Measurements from ENCODE around the gene MYRIP. TPM values are rescaled to one million over a fixed set of nuclear protein-coding genes. Genes with fewer than 3 reads are reported as not detected.
A peak's percentile ranks its signal among the peaks of the same experiment; 100 is the strongest.

MYRIP gene
- total and polyA plus RNA-seq, 2 of the 4 experiments (the other 2 are of a cell fraction) = not detected

DNA sequence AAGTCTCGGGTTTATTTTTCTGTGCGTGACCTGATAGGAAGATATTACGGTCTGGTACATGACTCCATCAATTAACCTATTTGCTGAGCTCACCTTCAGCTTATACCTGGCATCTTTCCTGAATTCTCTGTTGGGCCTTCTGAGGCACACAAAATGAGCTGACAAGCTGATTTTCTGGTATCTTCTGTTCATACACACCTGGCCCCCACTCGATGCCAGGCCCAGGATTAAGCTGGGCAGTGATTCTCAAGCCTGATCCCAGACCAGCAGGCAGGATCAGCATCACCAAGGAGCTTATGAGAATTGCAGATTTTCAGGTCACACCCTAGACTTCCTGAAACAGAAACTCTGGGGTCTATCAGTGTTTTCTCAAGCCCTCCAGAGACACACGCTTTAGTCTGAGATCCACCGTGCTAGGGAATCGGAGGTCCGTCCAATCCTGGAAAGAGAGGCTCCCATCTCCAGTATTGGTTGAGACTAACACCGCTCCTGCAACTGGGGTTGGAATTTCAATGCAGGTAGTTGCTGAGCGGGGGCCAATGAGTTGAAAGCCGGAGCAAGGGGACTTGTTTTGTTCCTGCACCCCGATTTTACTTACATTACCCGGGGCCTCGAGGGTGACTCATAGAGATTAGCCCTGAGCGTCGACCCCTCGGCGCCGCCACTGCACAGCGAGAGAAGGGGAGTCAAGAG, 499.5 kb downstream of the MYRIP start:
- in situ Hi-C loops (cut with MboI; ENCODE audit: low sequenced_read_pairs) = no loop called here
- H3K27ac ChIP-seq (ENCODE audit: insufficient read depth, low read length) = peak overlapping the region; percentile 66
- CTCF ChIA-PET = interaction anchor here (0.5 to 2.0 kb wide), 4 partner anchors 9 to 949 kb away, joined by 3 to 7 read pairs (median 4); no protein-coding TSS in a partner anchor
- TF ChIP-seq MAZ (IDR thresholded peaks at IDR 0.05; ENCODE audit: borderline replicate concordance, low read depth, low read length) (no peak), POLR2A (IDR thresholded peaks at IDR 0.05; ENCODE audit: low read depth, low read length) (no peak), RAD21 (IDR thresholded peaks at IDR 0.05; ENCODE audit: low read length) (no peak), FOS (IDR thresholded peaks at IDR 0.05; ENCODE audit: low read depth, low read length) (no peak), CEBPB (IDR thresholded peaks at IDR 0.05; ENCODE audit: low read depth, low read length) (no peak), RCOR1 (IDR thresholded peaks at IDR 0.05; ENCODE audit: insufficient replicate concordance, low read length) (no peak), MXI1 (IDR thresholded peaks at IDR 0.05; ENCODE audit: borderline replicate concordance, low read depth, low read length) (no peak), RFX5 (IDR thresholded peaks at IDR 0.05; ENCODE audit: low read depth, low read length) (no peak), SMC3 (IDR thresholded peaks at IDR 0.05; ENCODE audit: low read depth, low read length) (no peak), BHLHE40 (IDR thresholded peaks at IDR 0.05; ENCODE audit: low read depth, low read length) (no peak), NFE2L2 (IDR thresholded peaks at IDR 0.05; ENCODE audit: low read depth, low read length) (no peak), MAFK (IDR thresholded peaks at IDR 0.05; ENCODE audit: low read depth, low read length) (no peak), CHD1 (IDR thresholded peaks at IDR 0.05; ENCODE audit: low read depth, low read length) (no peak)
- TF ChIP-seq, protein P1, sequence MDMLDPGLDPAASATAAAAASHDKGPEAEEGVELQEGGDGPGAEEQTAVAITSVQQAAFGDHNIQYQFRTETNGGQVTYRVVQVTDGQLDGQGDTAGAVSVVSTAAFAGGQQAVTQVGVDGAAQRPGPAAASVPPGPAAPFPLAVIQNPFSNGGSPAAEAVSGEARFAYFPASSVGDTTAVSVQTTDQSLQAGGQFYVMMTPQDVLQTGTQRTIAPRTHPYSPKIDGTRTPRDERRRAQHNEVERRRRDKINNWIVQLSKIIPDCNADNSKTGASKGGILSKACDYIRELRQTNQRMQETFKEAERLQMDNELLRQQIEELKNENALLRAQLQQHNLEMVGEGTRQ (IDR thresholded peaks at IDR 0.05; ENCODE audit: low read depth, low read length) = no peak
- TF ChIP-seq, protein P2, sequence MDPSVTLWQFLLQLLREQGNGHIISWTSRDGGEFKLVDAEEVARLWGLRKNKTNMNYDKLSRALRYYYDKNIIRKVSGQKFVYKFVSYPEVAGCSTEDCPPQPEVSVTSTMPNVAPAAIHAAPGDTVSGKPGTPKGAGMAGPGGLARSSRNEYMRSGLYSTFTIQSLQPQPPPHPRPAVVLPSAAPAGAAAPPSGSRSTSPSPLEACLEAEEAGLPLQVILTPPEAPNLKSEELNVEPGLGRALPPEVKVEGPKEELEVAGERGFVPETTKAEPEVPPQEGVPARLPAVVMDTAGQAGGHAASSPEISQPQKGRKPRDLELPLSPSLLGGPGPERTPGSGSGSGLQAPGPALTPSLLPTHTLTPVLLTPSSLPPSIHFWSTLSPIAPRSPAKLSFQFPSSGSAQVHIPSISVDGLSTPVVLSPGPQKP (IDR thresholded peaks at IDR 0.05; ENCODE audit: borderline replicate concordance, low read depth, low read length) = no peak

More for the DNA sequence above, 499.5 kb downstream of the MYRIP start:
- intact Hi-C loops (cut with micrococcal nuclease) (no loop called here), dilution Hi-C loops (cut with HindIII; ENCODE audit: low sequenced_read_pairs, unreplicated experiment) (no loop called here)
- WGBS, 2 experiments (ENCODE audit: extremely low coverage in 2 of 2, insufficient read length in 1 of 2) = 13% methylated on average over 9 of the region's 20 CpGs; no CpG with 5 or more reads in 1 of the 2 experiments
- peaks cover 4 to 11% of the 10 kb centered on the region in 2 experiments; a peak in 3 of 4 replicates for H3K79me1 ChIP-seq (ENCODE audit: low read depth in 1 of 2, low read length in 2 of 2)
- peaks cover 8% of the 10 kb centered on the region for H3K36me3 ChIP-seq (ENCODE audit: control insufficient read depth, insufficient read depth, low read length)
- H3K4me2 ChIP-seq (ENCODE audit: low read depth, low read length) = peak overlapping the region; percentile 78
- no peak overlapping the region for H2AK5ac ChIP-seq (ENCODE audit: low read depth, low read length)
- peak overlapping the region; percentile 8 for H2BK5ac ChIP-seq (ENCODE audit: low read depth, low read length, poor library complexity, severe bottlenecking)
- H4K20me1 ChIP-seq (ENCODE audit: insufficient read depth, low read length) = no peaks in the 10 kb centered on the region
- DNase-seq (no peak), ATAC-seq (ENCODE audit: low read depth) (no peak; the same call in 1 of the 2 replicates)
- 0 out of 2 replicates have a peak, but pooled peaks cover 2% of the 10 kb centered on the region for H3K4me1 ChIP-seq (ENCODE audit: control insufficient read depth, insufficient read depth, low read length)
- peak overlapping the region; percentile 29; the same call in 1 of the 2 replicates for H3K18ac ChIP-seq (ENCODE audit: low read depth, low read length)
- BruUV-seq (replicated peaks) = no TSS peak
- no peaks in the 10 kb centered on the region for H3K9me3 ChIP-seq (ENCODE audit: control insufficient read depth, insufficient read depth, low read length)
- H3K56ac ChIP-seq (ENCODE audit: extremely low read depth, insufficient read depth, low read length) = peak overlapping the region; percentile 26; the same call in 1 of the 2 replicates
- peak overlapping the region; percentile 1 for H2AK9ac ChIP-seq (replicated peaks; ENCODE audit: low read depth, low read length, poor library complexity)
- H3K9me1 ChIP-seq (ENCODE audit: insufficient read depth, low read length) = peaks cover 5% of the 10 kb centered on the region; the same call in 1 of the 2 replicates
- no peak overlapping the region for H2BK20ac ChIP-seq (ENCODE audit: low read depth, low read length)
- H2BK120ac ChIP-seq (ENCODE audit: low read depth, low read length) = peak overlapping the region; percentile 6
- peak overlapping the region; percentile 85 to 96 for H4K8ac ChIP-seq (ENCODE audit: low read depth in 2 of 2, low read length in 2 of 2)
- peak overlapping the region; percentile 67 for H4K5ac ChIP-seq (ENCODE audit: low read depth, low read length)
- no peak overlapping the region for H2BK15ac ChIP-seq (ENCODE audit: low read depth, low read length)
- H3K27me3 ChIP-seq (ENCODE audit: control insufficient read depth, insufficient read depth, low read length) = no peaks in the 10 kb centered on the region
- H3K23ac ChIP-seq (ENCODE audit: low read depth, low read length) = peak overlapping the region; percentile 49
- H2AFZ ChIP-seq (replicated peaks; ENCODE audit: low read length, poor library complexity) = peak overlapping the region; percentile 89
- H3K14ac ChIP-seq (replicated peaks; ENCODE audit: low read depth, low read length) = peak overlapping the region; percentile 65
- peak overlapping the region; percentile 44 for H3K4me3 ChIP-seq (ENCODE audit: insufficient read depth, low read depth, low read length)
- POLR2A ChIA-PET (ENCODE audit: unreplicated experiment) = interaction anchor here (0.5 kb wide), 1 partner anchor 155 kb away, joined by 4 read pairs; no protein-coding TSS in a partner anchor
- peak overlapping the region; percentile 64 for H4K91ac ChIP-seq (ENCODE audit: insufficient read depth, low read depth, low read length)
- peak overlapping the region; percentile 80 for H3K9ac ChIP-seq (ENCODE audit: low read depth, low read length)
- H3K4ac ChIP-seq (ENCODE audit: low read depth, low read length) = peak overlapping the region; percentile 72
